GM20000 (cell line): ENCODE results near the gene EIF4A2.
"Not testable (repeated sequence)": the region's sequence is repeated elsewhere in the genome, so short reads cannot be mapped to it uniquely, and the experiment has no call there.

Experiments used
- DNase-seq: peaks from one replicate; pipeline ENCODE4 v3.0.0; 2012; ENCODE audit warnings: low spot score
- TF ChIP-seq, protein P1 (sequence below): IDR thresholded peaks from 2 replicates; pipeline ENCODE4 v1.5.1; 2012; ENCODE audit warnings: mild to moderate bottlenecking, control low read depth; ENCODE audit errors: extremely low read depth, missing control alignments

Gene EIF4A2

DNA sequence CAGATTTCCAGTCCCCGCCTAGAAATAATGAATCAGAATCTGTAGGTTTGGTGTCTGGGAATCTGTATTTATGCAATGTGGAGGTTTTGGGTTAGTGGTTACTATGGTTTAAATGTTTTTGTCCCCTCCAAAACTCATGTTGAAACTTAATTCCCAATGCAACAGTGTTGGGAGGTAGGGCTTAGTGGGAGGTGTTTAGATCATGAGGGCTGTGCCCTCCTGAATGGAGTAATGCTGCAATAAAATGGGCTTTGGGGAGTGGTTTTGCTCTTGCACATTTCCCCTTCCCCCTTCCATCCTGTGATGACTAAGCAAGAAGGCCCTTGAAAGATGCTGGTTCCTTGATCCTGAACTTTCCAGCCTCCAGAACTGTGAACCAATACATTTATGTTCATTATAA is 32.1 kb downstream of the EIF4A2 start:
- TF ChIP-seq, protein P1, sequence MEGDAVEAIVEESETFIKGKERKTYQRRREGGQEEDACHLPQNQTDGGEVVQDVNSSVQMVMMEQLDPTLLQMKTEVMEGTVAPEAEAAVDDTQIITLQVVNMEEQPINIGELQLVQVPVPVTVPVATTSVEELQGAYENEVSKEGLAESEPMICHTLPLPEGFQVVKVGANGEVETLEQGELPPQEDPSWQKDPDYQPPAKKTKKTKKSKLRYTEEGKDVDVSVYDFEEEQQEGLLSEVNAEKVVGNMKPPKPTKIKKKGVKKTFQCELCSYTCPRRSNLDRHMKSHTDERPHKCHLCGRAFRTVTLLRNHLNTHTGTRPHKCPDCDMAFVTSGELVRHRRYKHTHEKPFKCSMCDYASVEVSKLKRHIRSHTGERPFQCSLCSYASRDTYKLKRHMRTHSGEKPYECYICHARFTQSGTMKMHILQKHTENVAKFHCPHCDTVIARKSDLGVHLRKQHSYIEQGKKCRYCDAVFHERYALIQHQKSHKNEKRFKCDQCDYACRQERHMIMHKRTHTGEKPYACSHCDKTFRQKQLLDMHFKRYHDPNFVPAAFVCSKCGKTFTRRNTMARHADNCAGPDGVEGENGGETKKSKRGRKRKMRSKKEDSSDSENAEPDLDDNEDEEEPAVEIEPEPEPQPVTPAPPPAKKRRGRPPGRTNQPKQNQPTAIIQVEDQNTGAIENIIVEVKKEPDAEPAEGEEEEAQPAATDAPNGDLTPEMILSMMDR, result no peak
- DNase-seq, result no peak

DNA sequence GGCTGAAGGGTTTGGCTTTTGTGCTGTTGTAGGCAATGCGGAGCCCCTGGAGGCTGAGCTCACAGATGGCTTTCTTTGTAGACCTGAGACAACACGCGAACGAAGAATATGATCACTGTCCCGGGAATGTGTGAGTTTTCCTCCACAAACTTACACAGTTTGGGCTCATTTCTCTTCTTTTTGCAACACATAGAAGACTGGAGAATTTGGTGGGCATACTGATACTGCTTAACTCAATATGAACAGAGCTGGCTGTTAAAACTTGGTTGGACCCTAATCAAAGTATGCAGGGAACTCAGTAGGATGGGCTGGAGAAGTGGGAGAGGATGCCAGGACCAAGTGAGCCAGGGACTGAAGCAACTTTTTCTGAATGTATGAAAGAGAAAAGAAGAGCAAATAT is 35.1 kb downstream of the EIF4A2 start:
- TF ChIP-seq, protein P1, result no peak

DNA sequence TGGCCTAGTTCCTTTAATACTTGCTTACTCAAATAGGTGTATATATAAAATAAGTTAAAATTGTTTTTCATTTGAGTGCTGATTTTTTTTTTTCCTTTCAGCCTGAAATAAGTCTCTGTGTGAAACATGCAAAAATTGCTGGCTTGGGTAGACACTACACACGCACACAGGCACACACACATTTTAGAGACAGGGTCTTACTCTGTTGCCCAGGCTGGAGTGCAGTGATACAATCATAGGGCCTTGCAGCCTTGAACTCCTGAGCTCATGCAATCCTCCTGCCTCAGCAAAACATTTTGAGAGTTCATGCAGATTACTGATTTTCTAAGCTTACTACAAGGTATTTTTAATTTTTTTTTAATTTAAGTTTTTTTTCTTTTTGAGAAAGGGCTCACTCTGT is 35.6 kb downstream of the EIF4A2 start:
- TF ChIP-seq, protein P1, result no peak
- DNase-seq, result no peak

More for the DNA sequence above, 35.1 kb downstream of the EIF4A2 start:
- DNase-seq, result no peak

DNA sequence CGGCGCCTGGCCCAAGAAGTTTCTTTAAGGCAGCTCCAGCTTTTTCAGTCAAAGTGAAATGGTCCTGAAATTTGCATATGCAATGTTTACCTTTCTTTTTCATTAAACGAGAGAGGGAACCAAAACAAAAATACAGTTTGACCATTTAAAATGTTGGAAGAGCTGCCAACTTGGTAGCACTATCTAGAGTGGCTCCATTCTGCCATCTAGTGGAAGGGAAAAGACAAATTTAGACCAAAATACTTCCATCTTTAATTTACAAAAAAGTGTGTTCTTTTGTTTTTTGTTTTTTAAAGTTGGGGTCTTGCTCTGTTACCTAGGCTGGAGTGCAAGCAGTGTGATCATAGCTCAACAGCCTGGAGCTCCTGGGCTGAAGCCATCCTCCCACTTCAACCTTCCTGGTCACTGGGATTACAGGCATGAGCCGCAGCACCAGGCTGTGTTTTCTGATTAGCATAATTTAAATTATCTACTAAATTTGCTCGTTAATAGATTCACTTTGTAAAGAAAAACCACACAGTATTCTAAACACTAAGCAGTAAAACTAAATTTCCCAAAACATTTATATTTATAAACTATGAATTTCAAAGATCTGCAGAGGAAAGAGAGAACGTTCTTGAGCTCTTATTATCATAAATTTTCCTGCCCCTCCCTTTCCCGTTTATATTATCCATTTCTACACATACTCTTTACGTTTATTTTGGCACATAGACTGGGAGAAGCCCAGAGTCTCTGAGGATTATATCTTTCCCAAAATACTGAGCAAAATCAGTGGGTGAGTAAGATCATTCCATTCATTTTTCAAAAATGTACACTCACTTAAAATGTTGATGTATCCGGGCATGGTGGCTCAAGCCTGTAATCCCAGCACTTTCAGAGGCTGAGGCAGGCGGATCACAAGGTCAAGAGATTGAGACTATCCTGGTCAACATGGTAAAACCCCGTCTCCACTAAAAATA is 38.3 kb downstream of the EIF4A2 start:
- DNase-seq, result peak; percentile 59
- TF ChIP-seq, protein P1, result peak; percentile 28

DNA sequence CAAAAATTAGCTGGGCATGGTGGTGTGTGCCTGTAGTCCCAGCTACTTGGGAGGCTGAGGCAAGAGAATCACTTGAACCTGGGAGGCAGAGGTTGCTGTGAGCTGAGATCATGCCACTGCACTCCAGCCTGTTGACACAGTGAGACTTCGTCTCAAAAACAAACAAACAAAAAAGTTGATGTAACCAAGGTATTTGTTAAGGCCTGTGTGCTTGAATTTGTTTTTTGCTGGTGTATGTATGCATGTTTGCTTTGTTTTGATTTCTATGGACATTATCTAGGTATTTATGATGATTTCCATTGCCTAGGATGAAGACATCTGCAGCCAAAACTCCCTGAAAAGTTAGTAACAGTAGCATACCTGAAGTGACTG is 39.0 kb downstream of the EIF4A2 start:
- DNase-seq, result not testable (repeated sequence)

DNA sequence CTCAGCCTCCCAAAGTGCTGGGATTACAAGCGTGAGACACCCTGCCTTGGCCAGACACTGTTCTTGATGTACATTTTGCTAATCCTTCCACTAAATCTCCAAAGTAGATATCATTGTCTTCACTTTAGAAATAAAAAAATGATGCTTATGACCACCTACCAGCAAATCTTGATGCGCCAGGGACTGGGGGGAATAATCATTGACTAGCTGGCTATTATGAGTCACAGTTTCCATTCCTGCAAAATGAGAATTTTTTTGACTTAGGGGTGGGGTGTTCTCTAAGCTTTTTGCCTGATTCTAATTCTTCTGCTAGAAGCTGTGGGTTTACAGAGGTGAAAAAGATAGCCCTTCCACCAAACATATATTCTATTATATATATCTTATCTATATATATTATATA is 40.0 kb downstream of the EIF4A2 start:
- DNase-seq, result no peak
- TF ChIP-seq, protein P1, result no peak

DNA sequence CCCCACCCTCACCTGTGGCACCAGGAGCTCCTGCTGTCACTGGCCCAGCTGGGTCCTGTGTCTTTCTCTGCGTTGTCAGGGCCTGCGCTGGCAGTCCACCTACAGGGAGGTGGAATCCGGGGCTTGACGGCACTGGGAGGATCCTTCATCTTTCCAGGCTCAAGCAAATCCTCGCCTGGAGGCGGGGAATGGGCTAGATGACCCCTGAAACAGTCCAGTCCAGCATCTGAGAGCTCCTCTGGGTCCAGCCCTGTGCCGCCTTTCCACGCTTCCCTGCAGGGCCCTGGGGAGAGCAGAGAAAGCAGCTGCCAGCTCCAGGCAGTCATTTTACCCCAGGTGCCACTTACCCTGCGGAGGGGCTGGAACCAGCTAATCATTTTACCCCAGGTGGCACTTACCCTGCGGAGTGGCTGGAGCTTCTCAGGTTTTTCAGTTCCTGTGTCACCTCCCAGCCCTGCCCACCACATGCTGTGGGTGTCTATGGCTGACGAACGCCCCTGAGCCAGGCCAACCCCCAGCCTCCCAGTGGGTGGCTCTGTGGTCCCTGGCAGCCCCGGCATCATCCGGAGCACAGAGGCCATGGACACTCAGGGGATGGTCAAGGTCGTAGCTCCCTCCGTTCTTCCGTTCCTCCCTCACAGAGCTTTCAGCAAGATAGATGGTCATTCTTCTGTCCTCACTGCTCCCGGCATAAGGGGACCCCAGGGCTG is 41.2 kb downstream of the EIF4A2 start:
- DNase-seq, result no peak
- TF ChIP-seq, protein P1, result no peak
